Mesenchymal stem cell (in vitro differentiated cells and primary cell): ENCODE measurements around the gene DCDC2. TPM values are rescaled to one million over a fixed set of nuclear protein-coding genes. Genes with fewer than 3 reads are reported as not detected.

Source experiments
- DNase-seq: peaks from one replicate; pipeline ENCODE4 v3.0.0-alpha.2; 2013
- H2AFZ ChIP-seq: one replicate; pipeline ENCODE4 v1.6.1; 2013; ENCODE audit warnings: low read depth, mild to moderate bottlenecking, control low read depth, inconsistent platforms, low read length, moderate library complexity
- H2AK5ac ChIP-seq: 2 replicates; pipeline ENCODE4 v1.6.1; 2013; ENCODE audit warnings: low read length, moderate library complexity, mild to moderate bottlenecking, inconsistent platforms; ENCODE audit not compliant: severe bottlenecking
- H2BK120ac ChIP-seq: one replicate; pipeline ENCODE4 v1.6.1; 2013; ENCODE audit warnings: low read depth, mild to moderate bottlenecking, inconsistent platforms, low read length, moderate library complexity
- H2BK12ac ChIP-seq, 2 experiments: one replicate each; pipeline ENCODE4 v1.6.1; 2013; ENCODE audit warnings: inconsistent platforms in 2 of 2, low read length in 2 of 2, mild to moderate bottlenecking in 2 of 2, moderate library complexity in 2 of 2, control low read depth in 1 of 2
- H2BK15ac ChIP-seq: one replicate; pipeline ENCODE4 v1.6.1; 2013; ENCODE audit warnings: mild to moderate bottlenecking, low read depth, inconsistent platforms; ENCODE audit not compliant: poor library complexity, severe bottlenecking
- H2BK5ac ChIP-seq: 2 replicates; pipeline ENCODE4 v1.6.1; 2013; ENCODE audit warnings: low read depth, mild to moderate bottlenecking, low read length, control low read depth, inconsistent platforms; ENCODE audit not compliant: poor library complexity, severe bottlenecking
- H3K14ac ChIP-seq, 2 experiments: one replicate each; pipeline ENCODE4 v1.6.1; 2013; ENCODE audit warnings: inconsistent platforms in 2 of 2, low read length in 2 of 2, control low read depth in 1 of 2, mild to moderate bottlenecking in 1 of 2, moderate library complexity in 1 of 2
- H3K18ac ChIP-seq, 2 experiments: one replicate each; pipeline ENCODE4 v1.6.1; 2013; ENCODE audit warnings: inconsistent platforms in 2 of 2, low read length in 2 of 2, control low read depth in 1 of 2, low read depth in 1 of 2, mild to moderate bottlenecking in 1 of 2
- H3K23ac ChIP-seq, 2 experiments: one replicate each; pipeline ENCODE4 v1.6.1; 2013; ENCODE audit warnings: inconsistent platforms in 2 of 2, low read length in 2 of 2, mild to moderate bottlenecking in 2 of 2, moderate library complexity in 2 of 2, control low read depth in 1 of 2
- H3K27ac ChIP-seq: 2 replicates; pipeline ENCODE4 v1.5.1; 2013; ENCODE audit warnings: mild to moderate bottlenecking, moderate library complexity, low read length, control low read depth, inconsistent platforms; ENCODE audit not compliant: poor library complexity, severe bottlenecking
- H3K27me3 ChIP-seq, 2 experiments: 2 replicates each; pipeline versions ENCODE4 v1.6.1 to v1.7.0; 2013; ENCODE audit warnings: low read length in 2 of 2, mild to moderate bottlenecking in 2 of 2, moderate library complexity in 2 of 2, control low read depth in 1 of 2, inconsistent platforms in 1 of 2; ENCODE audit not compliant: control insufficient read depth in 1 of 2, insufficient read depth in 1 of 2
- H3K36me3 ChIP-seq, 2 experiments: 2 replicates each; pipeline versions ENCODE4 v1.6.1 to v1.7.0; 2013; ENCODE audit warnings: low read length in 2 of 2, control low read depth in 1 of 2, inconsistent platforms in 1 of 2, low read depth in 1 of 2, mild to moderate bottlenecking in 1 of 2; ENCODE audit not compliant: insufficient read depth in 2 of 2, control insufficient read depth in 1 of 2
- H3K4ac ChIP-seq, 2 experiments: one replicate each; pipeline ENCODE4 v1.6.1; 2013; ENCODE audit warnings: inconsistent platforms in 2 of 2, low read length in 2 of 2, mild to moderate bottlenecking in 2 of 2, moderate library complexity in 2 of 2, control low read depth in 1 of 2, low read depth in 1 of 2
- H3K4me1 ChIP-seq: 2 replicates; pipeline ENCODE4 v1.6.1; 2013; ENCODE audit warnings: low read depth, low read length, control low read depth; ENCODE audit not compliant: control insufficient read depth, insufficient read depth
- H3K4me2 ChIP-seq: 2 replicates; pipeline ENCODE4 v1.6.1; 2013; ENCODE audit warnings: low read length, mild to moderate bottlenecking, inconsistent platforms; ENCODE audit not compliant: poor library complexity, severe bottlenecking
- H3K4me3 ChIP-seq, 2 experiments: 2 replicates each; pipeline versions ENCODE4 v1.5.1 to v1.7.0; 2013; ENCODE audit warnings: low read length in 2 of 2, mild to moderate bottlenecking in 2 of 2, control low read depth in 1 of 2, low read depth in 1 of 2; ENCODE audit not compliant: insufficient read depth in 1 of 2
- H3K79me1 ChIP-seq: replicated peaks from 2 replicates; pipeline ENCODE4 v1.6.1; 2013; ENCODE audit warnings: mild to moderate bottlenecking, control low read depth, low read length, inconsistent platforms; ENCODE audit not compliant: poor library complexity, severe bottlenecking
- H3K9ac ChIP-seq: 2 replicates; pipeline ENCODE4 v1.7.0; 2013; ENCODE audit warnings: mild to moderate bottlenecking, low read length, moderate library complexity
- H3K9me3 ChIP-seq: 2 replicates; pipeline ENCODE4 v1.7.0; 2013; ENCODE audit warnings: mild to moderate bottlenecking, low read length; ENCODE audit not compliant: control insufficient read depth
- H4K8ac ChIP-seq: one replicate; pipeline ENCODE4 v1.6.1; 2013; ENCODE audit warnings: inconsistent platforms, mild to moderate bottlenecking, low read length, moderate library complexity
- H4K91ac ChIP-seq: one replicate; pipeline ENCODE4 v1.6.1; 2013; ENCODE audit warnings: mild to moderate bottlenecking, low read length, inconsistent platforms
- WGBS: methylation state at CpG from one replicate; pipeline ENCODE4 v1.1.7; 2013; ENCODE audit warnings: mixed read lengths; 5-methylcytosine and 5-hydroxymethylcytosine counted together
- small RNA-seq: library from polyadenylated mRNA; stranded (forward); fragments of <200 nt; extraction: miRNeasy Mini kit (QIAGEN cat#:217004); gene quantifications from one replicate; pipeline ENCODE3, GENCODE V24; 2013; ENCODE audit warnings: low read depth

Gene DCDC2

GRCh38 chr6:24122139-24122538 lies 235.7 kb downstream of the DCDC2 start:
- no peak overlapping the region for H4K91ac ChIP-seq
- no peak for DNase-seq
- H2BK5ac ChIP-seq: no peak overlapping the region
- H3K4me2 ChIP-seq: no peak overlapping the region
- peaks cover 2 to 9% of the 10 kb centered on the region in 2 experiments for H3K27me3 ChIP-seq
- H3K14ac ChIP-seq: no peak overlapping the region
- H3K18ac ChIP-seq: no peak overlapping the region
- no peaks in the 10 kb centered on the region for H3K9me3 ChIP-seq
- WGBS: 76% methylated on average over 7 of the region's 7 CpGs
- H2AFZ ChIP-seq: no peak overlapping the region
- H3K23ac ChIP-seq: no peak overlapping the region
- H3K4me1 ChIP-seq: peaks cover 4% of the 10 kb centered on the region
- H3K27ac ChIP-seq: no peak overlapping the region
- H3K79me1 ChIP-seq: no peaks in the 10 kb centered on the region
- no peak overlapping the region for H2AK5ac ChIP-seq
- H4K8ac ChIP-seq: no peak overlapping the region
- no peaks in the 10 kb centered on the region for H3K36me3 ChIP-seq
- no peak overlapping the region for H3K4ac ChIP-seq
- no peak overlapping the region for H2BK12ac ChIP-seq
- H3K9ac ChIP-seq: no peak overlapping the region
- no peak overlapping the region for H3K4me3 ChIP-seq
- H2BK120ac ChIP-seq: no peak overlapping the region
- H2BK15ac ChIP-seq: no peak overlapping the region

Small RNAs within 50 kb of the gene (small RNA-seq; reads per million reads assigned to genes)
- gene RF00218 (not detected), gene RNU6-391P (not detected)
